VCaP (cell line): ENCODE data around the gene NT5DC1.

ENCODE experiments used
- H3K27ac ChIP-seq: fragments of 450-650 bp; 2 replicates; pipeline ENCODE4 v1.5.1; 2017
- TF ChIP-seq, protein P1 (sequence below): fragments of 450-650 bp; conservative IDR thresholded peaks from 2 replicates; pipeline ENCODE4 v1.5.1; 2017; ENCODE audit warnings: mild to moderate bottlenecking, moderate library complexity

NT5DC1 gene

DNA sequence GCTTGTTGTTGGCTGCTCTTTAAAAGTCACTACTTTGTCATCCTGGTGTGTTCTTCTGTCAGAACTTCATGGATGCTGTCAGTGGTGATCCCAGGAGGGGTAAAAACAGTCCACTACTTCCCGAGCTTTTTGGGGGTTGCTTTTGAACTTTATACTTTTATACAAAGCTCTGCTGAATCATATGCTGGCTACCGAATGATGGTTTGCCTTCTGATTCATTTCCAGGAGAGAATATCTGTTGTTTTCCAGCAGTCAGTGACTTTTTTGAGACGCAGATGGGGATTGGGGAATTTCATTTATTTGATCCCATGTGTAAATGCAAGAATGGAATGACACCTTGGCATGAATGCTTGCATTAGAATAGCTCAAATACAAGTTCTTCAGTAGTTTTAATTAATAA, 58.0 kb downstream of the NT5DC1 start:
- TF ChIP-seq, protein P1, sequence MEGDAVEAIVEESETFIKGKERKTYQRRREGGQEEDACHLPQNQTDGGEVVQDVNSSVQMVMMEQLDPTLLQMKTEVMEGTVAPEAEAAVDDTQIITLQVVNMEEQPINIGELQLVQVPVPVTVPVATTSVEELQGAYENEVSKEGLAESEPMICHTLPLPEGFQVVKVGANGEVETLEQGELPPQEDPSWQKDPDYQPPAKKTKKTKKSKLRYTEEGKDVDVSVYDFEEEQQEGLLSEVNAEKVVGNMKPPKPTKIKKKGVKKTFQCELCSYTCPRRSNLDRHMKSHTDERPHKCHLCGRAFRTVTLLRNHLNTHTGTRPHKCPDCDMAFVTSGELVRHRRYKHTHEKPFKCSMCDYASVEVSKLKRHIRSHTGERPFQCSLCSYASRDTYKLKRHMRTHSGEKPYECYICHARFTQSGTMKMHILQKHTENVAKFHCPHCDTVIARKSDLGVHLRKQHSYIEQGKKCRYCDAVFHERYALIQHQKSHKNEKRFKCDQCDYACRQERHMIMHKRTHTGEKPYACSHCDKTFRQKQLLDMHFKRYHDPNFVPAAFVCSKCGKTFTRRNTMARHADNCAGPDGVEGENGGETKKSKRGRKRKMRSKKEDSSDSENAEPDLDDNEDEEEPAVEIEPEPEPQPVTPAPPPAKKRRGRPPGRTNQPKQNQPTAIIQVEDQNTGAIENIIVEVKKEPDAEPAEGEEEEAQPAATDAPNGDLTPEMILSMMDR = no peak
- no peak overlapping the region for H3K27ac ChIP-seq

DNA sequence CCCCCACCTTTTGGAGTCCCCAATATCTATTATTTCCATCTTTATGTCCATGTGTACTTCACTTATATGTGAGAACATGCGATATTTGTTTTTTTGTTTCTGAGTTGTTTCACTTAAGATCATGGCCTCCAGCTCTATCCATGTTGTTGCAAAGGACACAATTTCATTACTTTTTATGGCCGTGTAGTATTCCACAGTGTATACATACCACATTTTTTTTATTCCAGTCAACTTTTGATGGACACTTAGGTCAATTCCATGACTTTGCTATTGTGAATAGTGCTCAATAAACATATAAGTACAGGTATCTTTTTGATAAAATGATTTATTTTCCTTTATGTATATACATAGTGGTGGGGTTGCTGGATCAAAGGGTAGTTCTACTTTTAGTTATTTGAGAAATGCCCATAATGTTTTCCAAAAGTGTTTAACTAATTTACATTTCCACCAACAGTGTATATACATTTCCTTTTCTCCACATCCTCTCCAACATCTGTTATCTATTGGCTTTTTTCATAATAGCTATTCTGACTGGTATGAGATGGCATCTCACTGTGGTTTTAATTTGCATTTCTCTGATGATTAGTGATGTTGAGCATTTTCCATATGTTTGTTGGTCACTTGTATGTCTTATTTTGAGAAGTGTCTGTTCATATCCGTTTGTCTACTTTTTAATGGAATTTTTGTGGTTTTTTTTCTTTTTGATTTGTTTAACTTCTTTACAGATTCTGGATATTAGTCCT, 59.3 kb downstream of the NT5DC1 start:
- TF ChIP-seq, protein P1 = no peak
- H3K27ac ChIP-seq = no peak overlapping the region

DNA sequence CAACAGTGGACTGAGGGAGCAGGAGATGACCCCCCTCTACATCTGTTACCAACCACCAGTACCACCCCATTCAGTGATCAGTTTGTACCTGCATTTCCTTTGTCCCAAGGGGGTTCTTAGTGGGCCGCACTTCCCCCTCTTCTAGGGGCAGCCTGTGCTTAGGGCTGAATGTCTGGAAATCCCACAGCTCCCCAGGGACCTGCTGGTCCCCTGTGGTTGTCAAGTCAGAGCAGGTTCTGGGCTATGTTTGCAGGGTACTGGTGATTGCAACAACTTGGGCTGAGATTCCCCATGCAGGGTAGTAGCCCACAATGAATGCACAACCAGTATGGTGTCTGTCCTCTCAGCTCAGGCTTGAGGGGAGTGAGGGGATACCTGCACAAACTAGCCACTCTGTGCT, 64.9 kb downstream of the NT5DC1 start:
- H3K27ac ChIP-seq = no peak overlapping the region
- TF ChIP-seq, protein P1 = no peak

DNA sequence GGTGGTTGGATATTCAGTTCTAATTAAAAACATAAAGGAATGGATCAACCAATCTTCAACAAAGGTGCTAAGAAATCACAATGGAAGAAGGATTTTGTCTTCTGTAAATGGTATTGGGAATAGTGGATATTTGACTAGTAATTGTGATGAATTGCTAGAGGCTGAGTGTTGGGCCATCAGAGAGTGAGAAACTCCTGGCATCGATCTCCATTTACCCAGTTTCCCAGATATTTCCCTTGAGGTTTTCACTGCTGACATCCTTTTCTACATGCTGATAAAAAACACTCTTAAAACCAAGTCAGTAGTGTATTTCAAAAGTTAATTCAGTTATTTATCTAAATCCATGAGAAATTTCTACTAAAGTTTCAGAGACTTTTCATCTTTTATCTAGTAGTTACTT, 65.7 kb downstream of the NT5DC1 start:
- TF ChIP-seq, protein P1 = no peak
- H3K27ac ChIP-seq = no peak overlapping the region

DNA sequence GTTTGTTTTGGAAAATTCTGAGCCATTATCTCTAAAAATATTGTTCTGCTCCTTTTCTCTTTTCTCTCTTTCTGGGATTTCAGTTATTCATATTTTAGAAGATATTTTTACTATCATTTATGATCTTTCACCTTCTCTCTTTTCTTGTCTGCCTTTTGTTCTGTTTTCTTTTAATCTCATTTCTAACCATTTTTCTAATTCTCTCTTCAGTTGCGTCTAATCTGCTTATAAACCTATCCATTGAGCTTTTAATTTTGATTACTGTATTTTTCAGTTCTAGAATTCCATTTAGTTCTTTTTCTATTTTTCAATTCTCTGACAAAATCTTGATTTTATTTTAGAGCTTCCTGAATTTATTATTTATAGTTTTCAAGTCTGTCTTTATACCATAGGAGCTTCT, 67.5 kb downstream of the NT5DC1 start:
- H3K27ac ChIP-seq = no peak overlapping the region
- TF ChIP-seq, protein P1 = no peak

DNA sequence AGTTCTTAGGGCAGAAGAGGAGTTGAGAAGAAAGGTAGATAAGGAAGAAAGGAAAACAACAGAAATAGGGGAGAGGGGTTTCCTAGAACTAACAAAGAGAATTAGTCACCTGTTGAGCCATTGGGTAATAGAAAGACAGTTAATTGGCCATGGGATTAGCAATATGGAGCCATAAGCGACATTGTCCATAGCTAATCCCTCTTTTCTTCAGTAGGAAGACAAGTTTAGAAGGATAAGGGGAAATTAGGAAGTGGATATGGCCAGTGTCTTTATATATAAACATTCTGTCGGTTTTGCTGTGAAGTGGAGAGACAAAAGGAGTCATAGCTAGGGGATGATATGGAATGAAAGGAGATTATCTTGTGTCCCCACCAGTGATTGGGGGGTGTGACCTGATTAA, 69.2 kb downstream of the NT5DC1 start:
- H3K27ac ChIP-seq = no peak overlapping the region
- TF ChIP-seq, protein P1 = no peak

DNA sequence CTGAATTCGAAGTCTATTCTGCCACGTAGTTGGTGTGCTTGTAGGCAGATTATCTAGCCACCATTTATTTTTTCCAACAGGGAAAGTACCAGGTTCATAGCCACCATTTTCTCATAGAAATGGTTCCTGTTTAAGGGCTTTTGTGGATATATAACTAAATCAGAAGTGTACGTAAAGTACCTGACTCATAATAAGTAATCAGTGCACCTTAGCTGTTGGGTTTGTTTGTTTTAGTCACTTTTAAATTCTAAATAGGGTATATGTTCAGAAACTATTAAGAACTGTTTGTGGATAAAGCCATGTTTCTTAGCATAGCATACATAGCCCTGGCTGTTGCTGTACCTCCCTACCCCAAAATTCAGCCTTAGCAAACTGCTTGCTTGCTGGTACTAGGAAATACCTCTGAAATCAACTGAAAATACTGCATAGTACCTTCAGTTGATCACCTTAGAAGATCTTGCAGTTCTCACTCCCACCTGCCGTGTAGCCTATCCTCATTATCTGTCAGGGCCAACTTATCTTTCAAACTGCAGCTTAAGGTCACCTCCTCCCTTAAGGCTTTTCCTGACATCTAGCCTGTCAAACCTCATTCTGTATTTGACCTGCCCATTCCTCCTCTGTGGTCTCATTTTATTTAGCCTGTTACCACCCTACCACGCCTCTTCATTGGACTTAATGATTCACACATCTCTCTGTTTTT, 69.9 kb downstream of the NT5DC1 start:
- H3K27ac ChIP-seq = no peak overlapping the region
- TF ChIP-seq, protein P1 = no peak
